OCI-M2 (cell line): ENCODE data around the gene ZNF30.
"Not testable (repeated sequence)": the region's sequence is repeated elsewhere in the genome, so short reads cannot be mapped to it uniquely, and the experiment has no call there.

ENCODE experiments used
- DNase-seq: peaks from one replicate; lab custom pipeline; 2025; ENCODE audit not compliant: unreplicated experiment; lab: John Stamatoyannopoulos, UW

Gene ZNF30

DNA sequence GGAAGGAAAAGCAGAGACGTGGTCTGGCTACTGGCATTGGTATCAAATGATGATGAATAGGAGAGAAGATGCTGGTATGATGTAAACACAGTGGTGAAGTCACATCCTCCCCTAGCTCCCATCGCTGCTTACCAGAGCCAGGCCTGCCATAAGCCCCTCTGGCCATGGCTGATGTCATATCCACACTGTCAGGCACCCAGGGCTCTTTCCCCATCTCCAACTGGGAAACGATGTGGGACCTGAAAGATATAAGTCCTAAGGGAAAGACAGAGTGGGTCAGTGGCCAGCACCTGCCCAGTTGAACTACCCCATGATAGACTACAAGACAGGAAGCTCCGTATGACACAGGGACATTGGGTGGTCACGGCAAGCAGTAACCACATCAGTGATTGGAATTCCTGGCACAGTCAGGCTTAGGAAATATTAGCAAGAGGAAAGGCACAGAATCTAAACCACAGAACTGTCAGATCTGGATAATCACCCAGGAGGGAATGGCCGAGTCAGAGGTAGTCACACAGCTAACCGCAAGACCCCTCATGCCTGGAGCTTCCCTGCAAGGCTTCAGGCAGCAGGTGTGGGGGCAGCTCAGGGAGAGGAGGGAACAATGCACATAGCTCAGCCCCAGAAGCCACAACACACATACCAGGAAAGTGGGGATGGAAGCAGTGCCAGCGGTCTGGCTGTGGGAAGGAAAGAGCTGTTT, 33.6 kb downstream of the ZNF30 start:
- no peak for DNase-seq

- DNase-seq: no peak
Observed at GRCh38 chr19:34960940-34961679, 34.4 kb downstream of the ZNF30 start.

DNA sequence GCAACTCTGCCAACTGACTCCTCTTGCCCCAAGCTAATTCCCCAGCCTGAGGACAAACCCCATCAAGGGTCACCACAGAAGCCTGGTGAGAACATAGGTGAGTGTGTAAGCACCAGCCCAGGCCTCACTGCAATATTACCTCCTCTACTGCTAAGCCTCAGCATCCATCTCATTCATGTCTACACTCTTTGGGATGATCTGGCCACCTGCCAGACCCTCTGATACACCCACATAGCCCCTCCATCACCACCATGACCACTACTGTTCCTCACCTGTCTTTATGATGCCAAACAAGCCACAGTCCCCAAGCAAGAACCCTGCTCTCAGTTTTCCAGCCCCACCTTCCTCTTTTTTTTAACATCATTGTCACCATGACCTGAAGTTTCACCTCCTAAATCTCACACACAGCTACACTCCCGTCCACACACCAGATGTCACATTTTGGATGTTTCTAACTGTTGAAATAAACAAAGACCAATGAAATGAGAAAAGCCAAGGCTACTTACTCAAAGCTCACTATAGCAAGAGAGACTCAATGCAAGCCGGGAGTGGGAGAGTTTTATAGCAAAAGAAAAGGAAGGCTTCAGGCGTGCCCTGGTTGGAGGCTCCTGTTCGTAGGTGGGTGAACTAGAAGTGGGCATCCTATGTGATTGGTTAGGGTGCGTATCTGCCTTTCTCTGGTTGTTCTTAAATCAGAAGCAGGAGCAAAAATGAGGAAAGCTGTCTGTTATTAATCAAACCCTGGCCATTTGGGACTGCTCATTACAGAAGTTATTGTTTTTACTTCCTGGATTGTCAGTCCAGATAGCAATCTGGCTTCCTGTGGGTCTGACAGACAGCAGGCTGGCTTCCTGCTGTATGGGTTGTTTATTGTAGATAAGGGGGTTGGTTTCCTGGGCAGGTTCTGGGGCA, 35.3 kb downstream of the ZNF30 start:
- peak; percentile 94 for DNase-seq

- no peak for DNase-seq
Observed at GRCh38 chr19:34962687-34963572, 36.2 kb downstream of the ZNF30 start.

DNA sequence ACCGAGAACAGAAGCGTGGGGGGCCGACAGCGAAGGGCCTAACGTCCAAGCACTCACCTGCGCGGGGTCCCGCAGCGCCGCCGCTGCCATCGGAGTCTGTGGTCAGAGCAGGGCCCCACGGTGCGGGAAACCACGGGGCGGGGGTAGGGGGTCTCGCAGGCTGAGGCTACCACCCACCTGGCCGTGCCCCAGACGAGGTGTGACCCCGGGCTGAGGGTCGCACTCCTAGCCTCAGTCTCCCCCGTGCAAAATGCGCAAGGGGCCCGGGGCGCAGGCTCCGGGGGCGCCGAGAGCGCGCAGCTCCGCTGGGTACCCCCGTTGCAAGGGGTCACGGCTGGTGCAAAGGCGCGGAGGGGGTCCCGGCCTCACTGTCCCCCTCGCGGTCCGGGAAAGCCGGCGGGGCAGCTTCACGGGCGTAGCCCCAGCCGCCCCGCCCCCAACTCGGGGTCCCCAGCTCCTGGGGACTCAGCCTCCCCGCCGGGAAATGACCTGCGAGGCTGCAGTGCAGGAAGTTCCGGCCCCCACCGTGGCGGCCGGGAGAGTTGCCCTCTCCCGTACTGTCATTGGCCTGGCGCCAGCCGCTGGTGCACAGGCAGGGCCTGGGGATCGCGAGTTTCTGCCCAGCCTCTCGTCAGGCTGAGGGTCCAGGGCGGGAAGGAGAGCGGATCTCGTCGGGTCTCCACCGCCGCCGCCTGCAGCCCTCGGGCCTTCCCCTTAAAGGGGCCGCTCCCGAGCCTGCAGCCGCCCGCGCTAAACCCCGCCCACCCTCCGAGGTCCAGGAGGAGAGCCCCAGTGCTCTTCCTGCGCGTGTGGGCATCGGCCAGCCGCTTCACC, 37.1 kb downstream of the ZNF30 start, which contains the start of gene ZNF792:
ZNF792 (minus strand) TSS at position 657 of the 834 bp plus-strand sequence; CDS start at position 90, 567 bp downstream.
- DNase-seq: no peak

- DNase-seq: no peak
Observed at GRCh38 chr19:34964598-34964997, 37.9 kb downstream of the ZNF30 start.

DNA sequence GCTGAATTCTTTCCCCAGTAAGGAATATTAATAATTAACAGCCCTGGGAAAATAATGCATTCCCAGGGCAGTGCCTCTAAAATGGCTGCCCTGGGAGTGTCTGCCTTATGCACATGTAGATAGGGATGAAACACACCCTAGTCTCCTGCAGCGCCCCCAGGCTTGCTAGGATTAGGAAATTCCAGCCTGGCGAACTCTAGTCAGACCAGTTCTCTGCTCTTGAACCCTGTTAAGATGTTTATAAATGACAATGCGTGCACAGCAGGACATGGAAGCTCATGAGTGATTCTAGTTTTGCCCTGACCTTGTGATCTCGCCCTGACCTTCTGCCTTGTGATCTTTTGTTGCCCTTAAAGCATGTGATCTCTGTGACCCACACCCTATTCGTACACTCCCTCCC, 38.8 kb downstream of the ZNF30 start:
- DNase-seq: not testable (repeated sequence)

DNA sequence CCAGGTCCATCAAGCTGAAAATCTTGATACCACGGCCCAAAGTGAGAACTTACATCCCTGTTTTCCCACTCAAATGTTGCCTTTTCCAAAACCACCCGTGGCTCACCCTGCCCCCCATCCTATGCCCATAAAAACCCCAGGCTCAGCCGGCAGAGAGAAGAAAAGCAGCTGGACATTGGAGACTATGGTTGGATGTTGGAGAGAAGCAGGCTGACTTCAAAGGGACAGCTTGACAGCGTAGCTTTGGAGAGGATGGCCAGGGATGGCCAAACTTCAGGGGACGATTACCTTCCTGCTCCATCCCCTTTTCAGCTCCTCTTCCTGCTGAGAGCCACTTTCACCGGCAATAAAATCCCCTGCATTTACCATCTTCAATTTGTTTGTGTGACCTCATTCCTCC, 40.8 kb downstream of the ZNF30 start:
- DNase-seq: no peak

- DNase-seq: no peak
Observed at GRCh38 chr19:34969721-34970120, 43.0 kb downstream of the ZNF30 start.

- not testable (repeated sequence) for DNase-seq
Observed at GRCh38 chr19:34970185-34970780, 43.6 kb downstream of the ZNF30 start.

DNA sequence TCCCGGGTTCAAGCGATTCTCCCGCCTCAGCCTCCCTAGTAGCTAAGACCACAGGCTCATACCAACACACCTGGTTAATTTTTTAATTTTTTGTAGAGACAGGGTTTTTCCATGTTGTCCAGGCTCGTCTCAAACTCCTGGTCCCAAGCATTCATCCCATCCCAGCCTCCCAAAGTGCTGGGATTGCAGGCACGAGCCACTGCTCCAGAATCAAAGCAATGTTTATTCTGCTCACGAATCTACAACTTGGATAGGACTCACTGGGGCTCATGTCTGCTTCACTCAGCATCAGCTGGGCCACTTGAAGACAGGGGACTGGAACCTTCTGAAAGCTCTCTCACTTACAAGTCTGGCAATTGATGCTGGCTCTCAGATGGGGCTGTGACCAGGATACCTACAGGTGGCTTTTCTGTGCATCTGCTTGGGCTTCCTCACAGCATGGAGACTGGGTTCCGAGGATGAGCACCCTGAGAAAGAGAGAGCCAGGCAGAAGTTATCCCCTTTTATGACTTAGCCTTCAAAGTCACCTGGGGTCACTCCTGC, 45.5 kb downstream of the ZNF30 start:
- DNase-seq: no peak

DNA sequence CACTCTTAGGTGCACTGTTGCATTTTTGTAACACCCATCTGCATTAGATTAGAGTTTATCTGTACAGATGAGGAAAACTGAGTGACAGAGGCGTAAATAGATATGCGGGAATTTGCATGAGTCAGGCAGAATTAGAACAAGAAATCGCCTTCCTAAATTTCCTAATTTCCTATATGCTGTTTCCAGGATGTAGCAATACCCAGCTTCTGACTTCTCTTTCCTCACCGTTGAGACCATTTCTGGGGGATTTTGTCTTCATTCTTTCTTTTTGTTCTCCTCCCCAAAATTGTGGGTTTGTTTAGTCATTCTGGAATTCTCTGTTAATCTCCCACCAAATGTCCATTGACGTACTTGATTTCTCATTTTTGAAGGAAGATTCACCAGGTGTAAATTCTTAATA, 47.9 kb downstream of the ZNF30 start:
- no peak for DNase-seq

- no peak for DNase-seq
Observed at GRCh38 chr19:34975056-34975455, 48.4 kb downstream of the ZNF30 start.

DNA sequence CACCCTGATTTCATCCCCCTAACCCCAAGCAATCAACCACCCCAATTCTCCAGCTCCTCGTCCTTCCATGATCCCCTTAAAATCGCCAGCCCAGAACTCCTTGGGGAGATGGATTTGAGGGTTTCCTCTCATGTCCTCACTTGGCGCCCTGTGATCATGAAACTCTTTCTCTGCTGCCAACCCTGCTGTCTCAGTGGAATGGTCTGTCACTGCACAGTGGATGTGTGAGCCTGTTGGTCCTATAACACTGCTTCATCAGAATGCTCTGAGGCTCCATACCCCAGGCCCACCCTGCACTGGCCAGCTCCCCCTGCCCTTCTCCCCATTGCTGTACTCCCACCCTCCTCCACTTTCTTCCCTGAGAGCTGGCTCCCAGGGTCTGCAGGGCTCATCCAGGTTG, 49.9 kb downstream of the ZNF30 start:
- DNase-seq: no peak

- DNase-seq: no peak
Observed at GRCh38 chr19:34979819-34980640, 53.3 kb downstream of the ZNF30 start.

GRCh38 chr19:34982275-34982674, 55.6 kb downstream of the ZNF30 start:
- DNase-seq: no peak

DNA sequence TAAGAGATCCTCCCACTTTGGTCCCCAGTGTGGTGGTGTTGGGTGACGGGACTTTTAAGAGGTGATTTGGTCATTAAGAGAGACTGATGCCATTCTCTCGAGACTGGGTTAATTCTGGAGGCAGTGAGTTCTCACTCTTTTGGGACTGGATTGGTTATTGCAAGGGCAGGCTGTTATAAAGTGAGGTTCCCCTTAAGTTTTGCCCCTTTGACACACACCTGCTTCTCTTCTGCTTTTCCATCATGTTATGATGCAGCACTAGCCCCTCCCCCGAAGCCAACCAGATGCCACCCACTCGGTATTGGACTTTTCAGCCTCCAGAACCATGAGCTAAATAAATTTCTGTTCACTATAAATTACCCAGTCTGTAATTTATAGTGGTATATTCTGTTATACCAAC, 57.1 kb downstream of the ZNF30 start:
- DNase-seq: no peak

DNA sequence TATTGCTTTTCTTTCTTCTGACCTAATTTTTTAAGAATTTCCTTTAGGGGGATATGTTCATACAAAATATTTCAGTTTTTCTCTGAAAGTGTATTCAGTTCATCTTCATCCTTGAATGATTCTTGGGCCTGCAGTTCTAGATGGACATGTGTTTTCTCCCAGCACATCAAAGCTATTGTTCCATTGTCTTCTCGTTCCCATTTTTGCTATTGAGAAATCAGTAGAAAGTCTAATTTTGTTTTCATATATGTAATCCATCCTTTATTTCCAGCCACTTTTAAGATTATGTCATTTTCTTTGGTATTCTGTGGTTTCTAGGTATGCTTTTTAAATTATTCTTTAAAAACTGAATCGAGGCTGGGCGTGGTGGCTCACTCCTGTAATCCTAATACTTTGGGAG, 57.6 kb downstream of the ZNF30 start:
- no peak for DNase-seq
